Activated CD4-positive, alpha-beta T cell treated with anti-CD3 and anti-CD28 coated beads for 36 hours (primary cell): Measurements from ENCODE around the gene LRRC45. TPM values are rescaled to one million over a fixed set of nuclear protein-coding genes. Genes with fewer than 3 reads are reported as not detected.
"Not testable (repeated sequence)": the region's sequence is repeated elsewhere in the genome, so short reads cannot be mapped to it uniquely, and the experiment has no call there.

Source experiments
- ATAC-seq: fragments of 200-7000 bp; cut with Tn5 transposase; one replicate; pipeline ENCODE4 v1.10.0; 2021; ENCODE audit warnings: mild to moderate bottlenecking, moderate library complexity
- CTCF ChIA-PET: fragments of 350-600 bp; sonication (Branson Sonifier 250); formaldehyde crosslinking; loops from one replicate; lab custom pipeline; 2021; ENCODE audit warnings: antibody characterized with exemption; lab: Charles Lee
- POLR2A ChIA-PET: fragments of 350-600 bp; sonication (Branson Sonifier 250); formaldehyde crosslinking; loops from one replicate; lab custom pipeline; 2021; ENCODE audit warnings: antibody characterized with exemption, inconsistent platforms; lab: Charles Lee
- DNase-seq: peaks from one replicate; pipeline ENCODE4 v3.0.0-alpha.2; 2020
- H3K27ac Mint-ChIP-seq: one replicate; pipeline ENCODE4 v1.8.0; 2021; ENCODE audit warnings: mixed read lengths
- H3K27me3 Mint-ChIP-seq: one replicate; pipeline ENCODE4 v1.8.0; 2021; ENCODE audit warnings: mixed read lengths
- H3K36me3 Mint-ChIP-seq: one replicate; pipeline ENCODE4 v1.8.0; 2021; ENCODE audit warnings: low read depth, mixed read lengths
- H3K4me1 Mint-ChIP-seq: one replicate; pipeline ENCODE4 v1.8.0; 2021; ENCODE audit warnings: mixed read lengths
- H3K4me3 Mint-ChIP-seq: one replicate; pipeline ENCODE4 v1.8.0; 2021; ENCODE audit warnings: mild to moderate bottlenecking, moderate library complexity, mixed read lengths
- H3K9me3 Mint-ChIP-seq: one replicate; pipeline ENCODE4 v1.8.0; 2021; ENCODE audit warnings: low read depth, mixed read lengths
- intact Hi-C, 2 experiments: fragments of 100-400 bp; cut with DNase I in 1 of 2; cut with micrococcal nuclease in 1 of 2; formaldehyde crosslinking; loops; one replicate each; pipeline versions ENCODE4 v1.14.2 to v1.15.1; 2022 to 2024; cut with DNase I, micrococcal nuclease
- total RNA-seq, 2 experiments: library from RNA; stranded (reverse); gene quantifications; one replicate each; pipeline ENCODE4 v1.2.3, GENCODE V29; 2021

The LRRC45 gene
- total RNA-seq, 2 experiments from 2014 or later = 17.6 to 20.6 TPM

DNA sequence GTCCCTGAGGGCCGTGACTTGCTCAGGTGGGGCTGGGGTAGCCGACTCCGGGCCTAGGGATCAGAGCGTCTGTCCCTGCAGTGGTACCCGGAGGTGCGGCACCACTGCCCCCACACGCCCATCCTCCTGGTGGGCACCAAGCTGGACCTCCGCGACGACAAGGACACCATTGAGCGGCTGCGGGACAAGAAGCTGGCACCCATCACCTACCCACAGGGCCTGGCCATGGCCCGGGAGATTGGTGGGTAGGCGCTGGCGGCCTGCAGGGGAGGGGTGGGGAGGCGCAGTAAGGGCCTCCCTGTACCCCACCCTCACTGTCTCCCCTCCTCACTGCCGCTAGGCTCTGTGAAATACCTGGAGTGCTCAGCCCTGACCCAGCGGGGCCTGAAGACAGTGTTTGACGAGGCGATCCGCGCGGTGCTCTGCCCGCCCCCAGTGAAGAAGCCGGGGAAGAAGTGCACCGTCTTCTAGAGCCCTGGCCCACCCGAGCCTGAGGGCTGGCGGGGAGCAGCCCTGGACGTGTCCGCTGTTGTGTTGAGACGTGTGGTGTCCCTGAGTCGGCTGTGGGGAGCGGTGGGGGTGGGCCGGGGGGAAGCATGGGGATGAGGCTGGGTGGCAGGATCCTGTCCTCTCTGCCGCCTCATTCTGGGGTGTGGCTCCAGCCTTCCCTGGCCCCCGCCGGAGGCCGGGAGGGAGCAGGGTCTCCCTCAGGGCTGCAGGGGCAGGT is 10.4 kb downstream of the LRRC45 start:
- DNase-seq (no peak), ATAC-seq (no peak)
- no peaks in the 10 kb centered on the region for H3K9me3 Mint-ChIP-seq
- ChIA-PET POLR2A (no interaction called here), CTCF (interaction anchor here (0.7 kb wide), 1 partner anchor 71 kb away, joined by 3 read pairs; no protein-coding TSS in a partner anchor)
- intact Hi-C loops = loop anchor here in 1 of 2 experiments (5.0 to 10.0 kb wide), 2 partner anchors 291 to 464 kb away; no protein-coding TSS in a partner anchor
- peaks cover 11% of the 10 kb centered on the region for H3K36me3 Mint-ChIP-seq
- H3K4me3 Mint-ChIP-seq = peak overlapping the region; percentile 41
- H3K4me1 Mint-ChIP-seq = peaks cover 22% of the 10 kb centered on the region
- no peak overlapping the region for H3K27ac Mint-ChIP-seq
- H3K27me3 Mint-ChIP-seq = no peaks in the 10 kb centered on the region

- DNase-seq = no peak
Observed at GRCh38 chr17:82034371-82035011, 11.4 kb downstream of the LRRC45 start.

DNA sequence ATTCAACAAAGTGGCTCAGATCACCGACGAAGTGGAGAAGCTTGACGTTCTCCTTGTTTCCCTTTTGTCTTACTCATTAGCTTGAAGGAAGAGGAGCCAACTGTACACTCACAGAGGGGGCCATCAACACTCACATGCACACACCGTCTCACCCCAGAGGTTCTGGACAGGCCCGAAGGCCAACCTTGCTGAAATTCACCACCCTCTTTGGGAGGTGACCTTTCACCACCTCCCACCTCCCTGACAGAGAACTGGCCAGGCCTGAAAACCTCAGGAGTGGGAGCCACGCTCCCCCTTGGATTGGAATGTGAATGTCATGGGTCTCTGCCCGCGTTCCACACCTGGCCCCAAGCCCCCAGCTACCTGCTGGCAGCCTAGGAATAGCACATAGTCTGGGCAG is 12.4 kb downstream of the LRRC45 start:
- ChIA-PET POLR2A (interaction anchor here (0.7 to 1.2 kb wide), 4 partner anchors 9 to 284 kb away, joined by 3 to 10 read pairs (median 3); partner anchors contain the start of genes CENPX and LRRC45), CTCF (interaction anchor here (0.6 to 1.8 kb wide), 4 partner anchors 13 to 131 kb away, joined by 3 to 7 read pairs (median 4); partner anchors contain the start of genes CENPX and LRRC45)
- DNase-seq (no peak), ATAC-seq (no peak)
- H3K4me1 Mint-ChIP-seq = peaks cover 25% of the 10 kb centered on the region
- no peaks in the 10 kb centered on the region for H3K27me3 Mint-ChIP-seq
- intact Hi-C loops = loop anchor here in 1 of 2 experiments (10.0 kb wide), 1 partner anchor 289 kb away; no protein-coding TSS in a partner anchor
- peaks cover 7% of the 10 kb centered on the region for H3K36me3 Mint-ChIP-seq
- peak overlapping the region; percentile 82 for H3K4me3 Mint-ChIP-seq
- H3K27ac Mint-ChIP-seq = peak overlapping the region; percentile 31
- H3K9me3 Mint-ChIP-seq = no peaks in the 10 kb centered on the region

More at GRCh38 chr17:82034371-82035011, 11.4 kb downstream of the LRRC45 start:
- Mint-ChIP-seq H3K9me3 (no peaks in the 10 kb centered on the region), H3K4me3 (no peak overlapping the region), H3K36me3 (peaks cover 10% of the 10 kb centered on the region), H3K27me3 (no peaks in the 10 kb centered on the region), H3K4me1 (peaks cover 29% of the 10 kb centered on the region), H3K27ac (no peak overlapping the region)
- intact Hi-C loops = loop anchor here in 1 of 2 experiments (5.0 to 10.0 kb wide), 2 partner anchors 290 to 463 kb away; no protein-coding TSS in a partner anchor
- ATAC-seq = no peak
- CTCF ChIA-PET = interaction anchor here (1.1 to 1.8 kb wide), 2 partner anchors 12 to 132 kb away, joined by 4 to 7 read pairs; partner anchors contain the start of genes CENPX and LRRC45
- POLR2A ChIA-PET = interaction anchor here (0.7 to 1.2 kb wide), 3 partner anchors 8 to 269 kb away, joined by 3 read pairs; partner anchors contain the start of genes CENPX and LRRC45

- CTCF ChIA-PET = interaction anchor here (0.9 to 1.8 kb wide), 4 partner anchors 13 to 77 kb away, joined by 3 to 7 read pairs (median 3); partner anchors contain the start of genes CENPX and LRRC45
- intact Hi-C loops = loop anchor here (2.0 to 10.0 kb wide), 3 partner anchors 13 to 415 kb away; partner anchors contain the start of genes CENPX (in 1 of the 2), CYBC1 (in 1 of the 2) and LRRC45 (in 1 of the 2)
- peaks cover 23% of the 10 kb centered on the region for H3K4me1 Mint-ChIP-seq
- ATAC-seq = no peak
- peak overlapping the region; percentile 82 for H3K4me3 Mint-ChIP-seq
- H3K27me3 Mint-ChIP-seq = no peaks in the 10 kb centered on the region
- POLR2A ChIA-PET = interaction anchor here (0.6 to 0.9 kb wide), 2 partner anchors 284 to 332 kb away, joined by 3 to 10 read pairs; no protein-coding TSS in a partner anchor
- no peak for DNase-seq
- no peaks in the 10 kb centered on the region for H3K9me3 Mint-ChIP-seq
- peaks cover 7% of the 10 kb centered on the region for H3K36me3 Mint-ChIP-seq
- no peak overlapping the region for H3K27ac Mint-ChIP-seq
Observed at GRCh38 chr17:82035956-82036633, 13.0 kb downstream of the LRRC45 start.

GRCh38 chr17:82036634-82037091 is 13.6 kb downstream of the LRRC45 start:
- Mint-ChIP-seq H3K4me3 (peak overlapping the region; percentile 82), H3K27me3 (no peaks in the 10 kb centered on the region), H3K36me3 (peaks cover 7% of the 10 kb centered on the region), H3K9me3 (no peaks in the 10 kb centered on the region), H3K27ac (peak overlapping the region; percentile 65), H3K4me1 (peaks cover 23% of the 10 kb centered on the region)
- no peak for ATAC-seq
- DNase-seq = no peak
- POLR2A ChIA-PET = interaction anchor here (0.6 kb wide), 1 partner anchor 332 kb away, joined by 3 read pairs; no protein-coding TSS in a partner anchor
- CTCF ChIA-PET = interaction anchor here (0.9 to 1.2 kb wide), 2 partner anchors 69 to 77 kb away, joined by 3 read pairs; no protein-coding TSS in a partner anchor
- intact Hi-C loops = loop anchor here (1.0 to 10.0 kb wide), 15 partner anchors 13 to 414 kb away; partner anchors contain the start of genes LRRC45 (in 2 of the 2), ASPSCR1 (in 1 of the 2), CENPX (in 1 of the 2) and CYBC1 (in 1 of the 2)

DNA sequence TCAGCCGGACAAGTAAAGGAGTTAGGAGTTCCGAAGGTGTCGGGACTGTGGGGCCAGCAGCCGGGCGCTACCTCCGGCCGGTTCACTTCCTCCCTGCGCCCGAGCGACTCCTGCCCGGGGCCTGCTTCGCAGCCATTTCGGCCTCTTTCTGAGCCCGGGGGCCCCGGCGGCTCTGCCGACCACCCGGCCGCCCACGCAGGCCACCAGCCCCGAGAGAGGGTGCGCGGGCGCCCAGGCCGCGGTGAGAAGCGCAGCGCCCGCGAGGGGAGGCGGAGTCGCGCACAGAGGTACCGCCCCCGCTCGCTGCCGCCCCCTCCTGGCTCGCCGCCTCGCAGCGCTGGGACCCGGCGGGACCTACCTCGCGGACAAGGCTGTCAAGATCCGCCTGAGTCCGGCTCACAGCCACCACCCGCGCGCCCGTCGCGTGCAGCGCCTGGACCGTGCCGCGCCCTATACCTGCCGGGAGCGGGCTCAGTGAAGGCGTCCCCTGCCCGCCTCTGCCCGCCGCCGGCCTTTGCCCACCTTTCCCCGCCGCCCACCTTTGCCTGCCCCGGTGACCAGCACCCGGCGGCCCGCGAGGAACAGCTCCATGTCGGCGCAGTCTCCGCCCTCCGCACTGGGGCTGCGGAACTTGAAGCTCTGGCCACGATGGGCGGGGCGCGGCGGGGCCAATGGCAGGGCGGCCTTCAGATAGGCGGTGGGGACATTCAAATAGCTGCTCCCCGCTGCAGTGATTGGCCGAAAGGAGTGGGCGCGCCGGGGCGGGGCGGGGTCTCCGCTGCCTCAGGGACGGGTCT is 14.2 kb downstream of the LRRC45 start, which contains the start of gene DCXR:
Gene DCXR, minus strand, starts transcription at position 606 of the 797 bp plus-strand sequence. Its CDS starts 15 bp downstream, at position 591.
- H3K9me3 Mint-ChIP-seq = no peaks in the 10 kb centered on the region
- ATAC-seq = peak; percentile 97
- intact Hi-C loops = loop anchor here (1.0 to 10.0 kb wide), 15 partner anchors 14 to 414 kb away; partner anchors contain the start of genes LRRC45 (in 2 of the 2), ASPSCR1 (in 1 of the 2), CENPX (in 1 of the 2) and CYBC1 (in 1 of the 2)
- peaks cover 7% of the 10 kb centered on the region for H3K36me3 Mint-ChIP-seq
- H3K27ac Mint-ChIP-seq = peak within 1 kb of the TSS; percentile 80
- CTCF ChIA-PET = interaction anchor here (0.6 to 1.2 kb wide), 17 partner anchors 9 to 169 kb away, joined by 3 to 16 read pairs (median 4); partner anchors contain the start of genes CENPX, DUS1L, FASN and LRRC45
- POLR2A ChIA-PET = interaction anchor here (0.6 to 1.1 kb wide), 7 partner anchors 15 to 333 kb away, joined by 3 to 11 read pairs (median 3); partner anchors contain the start of genes CENPX, FASN and LRRC45
- H3K4me1 Mint-ChIP-seq = peaks cover 23% of the 10 kb centered on the region
- H3K27me3 Mint-ChIP-seq = no peaks in the 10 kb centered on the region
- H3K4me3 Mint-ChIP-seq = peak within 1 kb of the TSS; percentile 82
- DNase-seq = peak; percentile 97

- intact Hi-C loops = loop anchor here (1.0 to 10.0 kb wide), 15 partner anchors 13 to 413 kb away; partner anchors contain the start of genes LRRC45 (in 2 of the 2), ASPSCR1 (in 1 of the 2), CENPX (in 1 of the 2) and CYBC1 (in 1 of the 2)
- Mint-ChIP-seq H3K9me3 (no peaks in the 10 kb centered on the region), H3K27ac (peak overlapping the region; percentile 44), H3K36me3 (peaks cover 7% of the 10 kb centered on the region), H3K4me1 (peaks cover 23% of the 10 kb centered on the region), H3K27me3 (no peaks in the 10 kb centered on the region), H3K4me3 (peak overlapping the region; percentile 82)
- ATAC-seq (no peak), DNase-seq (no peak)
- CTCF ChIA-PET = interaction anchor here (0.6 to 1.2 kb wide), 17 partner anchors 10 to 168 kb away, joined by 3 to 16 read pairs (median 4); partner anchors contain the start of genes CENPX, DUS1L, FASN and LRRC45
- POLR2A ChIA-PET = interaction anchor here (0.7 to 1.1 kb wide), 5 partner anchors 15 to 168 kb away, joined by 3 to 11 read pairs (median 3); partner anchors contain the start of genes CENPX, FASN and LRRC45
Observed at GRCh38 chr17:82037889-82038195, 14.7 kb downstream of the LRRC45 start.

GRCh38 chr17:82038796-82039409 is 15.8 kb downstream of the LRRC45 start:
- H3K4me3 Mint-ChIP-seq, ATAC-seq, H3K9me3 Mint-ChIP-seq, DNase-seq, H3K36me3 Mint-ChIP-seq, POLR2A ChIA-PET, H3K27me3 Mint-ChIP-seq, H3K27ac Mint-ChIP-seq: not testable (repeated sequence)
- intact Hi-C loops = loop anchor here in 1 of 2 experiments (10.0 kb wide), 1 partner anchor 286 kb away; no protein-coding TSS in a partner anchor
- CTCF ChIA-PET = interaction anchor here (0.6 kb wide), 1 partner anchor 21 kb away, joined by 3 read pairs; no protein-coding TSS in a partner anchor
- H3K4me1 Mint-ChIP-seq = peaks cover 23% of the 10 kb centered on the region
